ENCODE data around the gene DHX40. TPM values are rescaled to one million over a fixed set of nuclear protein-coding genes. Genes with fewer than 3 reads are reported as not detected.
A peak's percentile ranks its signal among the peaks of the same experiment; 100 is the strongest.
"Not testable (repeated sequence)": the region's sequence is repeated elsewhere in the genome, so short reads cannot be mapped to it uniquely, and the experiment has no call there.

Gene DHX40
- total and polyA plus RNA-seq, 10 donors, result 9.3 to 33.5 (median 25.4) TPM

GRCh38 chr17:59572301-59572924 lies 7.0 kb downstream of the DHX40 start:
- Histone ChIP-seq H3K27me3 (replicated peaks in 1 of 7) (no peaks in the 10 kb centered on the region), H3K4me3 (no peak overlapping the region), H3K27ac (peak overlapping the region in 1 of 8 donors; percentile 30), H3K4me1 (peaks cover 0 to 15% (median 0%) of the 10 kb centered on the region in 6 donors), H3K36me3 (peaks cover 0 to 64% (median 23%) of the 10 kb centered on the region in 6 donors), H3K9me3 (no peaks in the 10 kb centered on the region)
- WGBS, 5 donors, result 81 to 86% (median 85%) methylated on average over 10 of the region's 10 CpGs
- TF ChIP-seq POLR2A (IDR thresholded peaks at IDR 0.05) (no peak), CTCF (IDR thresholded peaks at IDR 0.05 in 8 of 11, conservative IDR thresholded peaks at IDR 0.05 in 3 of 11) (no peak), POLR2AphosphoS5 (IDR thresholded peaks at IDR 0.05) (no peak)
- no peak for DNase-seq
- intact Hi-C loops (cut with DNase I; ENCODE audit: low total_unique reads), result no loop called here

DNA sequence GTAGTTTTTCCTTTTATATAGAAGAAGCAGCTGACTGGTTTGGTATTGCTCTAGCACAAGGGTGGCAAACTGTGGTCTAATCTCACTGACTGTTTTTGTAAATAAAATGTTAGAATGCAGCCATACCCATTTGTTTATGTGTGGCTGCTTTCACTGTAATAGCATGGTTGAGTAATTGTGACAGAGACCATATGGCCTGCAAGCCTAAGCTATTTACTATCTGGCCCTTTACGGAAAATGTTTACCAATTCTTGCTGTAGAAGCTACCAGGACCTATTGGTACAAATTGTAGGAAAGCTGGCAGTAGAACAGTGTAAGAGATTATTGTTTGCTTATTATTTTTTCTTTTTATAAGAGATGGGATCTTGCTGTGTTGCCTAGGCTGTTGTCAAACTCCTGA lies 18.8 kb downstream of the DHX40 start:
- H3K9me3 ChIP-seq; H3K4me1 ChIP-seq; H3K27ac ChIP-seq; H3K27me3 ChIP-seq (replicated peaks in 1 of 7); intact Hi-C loops (cut with DNase I; ENCODE audit: low total_unique reads); H3K4me3 ChIP-seq; DNase-seq: not testable (repeated sequence)
- H3K36me3 ChIP-seq, result peaks cover 0 to 18% (median 3%) of the 10 kb centered on the region in 6 donors
- no CpG with 5 or more reads among the region's 1 CpG for WGBS, 5 donors

- TF ChIP-seq POLR2AphosphoS5 (IDR thresholded peaks at IDR 0.05) (no peak), POLR2A (IDR thresholded peaks at IDR 0.05) (no peak), CTCF (IDR thresholded peaks at IDR 0.05 in 8 of 11, conservative IDR thresholded peaks at IDR 0.05 in 3 of 11) (no peak)
- Histone ChIP-seq H3K4me1 (no peaks in the 10 kb centered on the region), H3K27me3 (replicated peaks in 1 of 7) (no peaks in the 10 kb centered on the region), H3K9me3 (no peaks in the 10 kb centered on the region), H3K27ac (no peak overlapping the region), H3K4me3 (no peak overlapping the region), H3K36me3 (peaks cover 0 to 57% (median 32%) of the 10 kb centered on the region in 6 donors)
- DNase-seq, result no peak
- intact Hi-C loops (cut with DNase I; ENCODE audit: low total_unique reads), result no loop called here
These were observed 34.8 kb downstream of the DHX40 start for GRCh38 chr17:59600169-59600568.

DNA sequence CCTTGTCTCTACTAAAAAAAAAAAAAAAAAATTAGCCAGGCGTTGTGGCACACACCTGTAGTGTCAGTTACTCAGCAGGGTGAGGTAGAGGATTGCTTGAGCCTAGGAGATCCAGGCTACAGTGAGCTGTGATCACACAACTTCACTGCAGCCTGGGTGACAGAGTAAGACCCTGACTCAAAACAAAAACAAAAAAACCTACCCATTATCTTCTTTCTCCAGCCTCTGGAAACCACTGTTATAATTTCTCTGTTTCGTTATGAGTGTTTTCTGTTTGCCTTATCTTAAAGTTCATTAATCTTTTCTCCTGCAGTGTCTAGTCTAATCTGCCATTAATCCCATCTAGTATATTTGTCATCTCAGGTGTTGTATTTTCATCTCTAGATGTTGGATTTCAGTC lies 35.7 kb downstream of the DHX40 start:
- Histone ChIP-seq H3K27ac (no peak overlapping the region), H3K27me3 (replicated peaks in 1 of 7) (no peaks in the 10 kb centered on the region), H3K4me1 (no peaks in the 10 kb centered on the region), H3K9me3 (no peaks in the 10 kb centered on the region), H3K36me3 (peaks cover 0 to 65% (median 42%) of the 10 kb centered on the region in 6 donors), H3K4me3 (no peak overlapping the region)
- DNase-seq, result no peak
- 72 to 90% (median 83%) methylated on average over 2 of the region's 2 CpGs for WGBS, 5 donors
- TF ChIP-seq POLR2AphosphoS5 (IDR thresholded peaks at IDR 0.05) (no peak), CTCF (IDR thresholded peaks at IDR 0.05 in 8 of 11, conservative IDR thresholded peaks at IDR 0.05 in 3 of 11) (no peak), POLR2A (IDR thresholded peaks at IDR 0.05) (no peak)
- intact Hi-C loops (cut with DNase I; ENCODE audit: low total_unique reads), result no loop called here

GRCh38 chr17:59607061-59607460 lies 41.7 kb downstream of the DHX40 start:
- Histone ChIP-seq H3K4me3 (no peak overlapping the region), H3K9me3 (no peaks in the 10 kb centered on the region), H3K4me1 (no peaks in the 10 kb centered on the region), H3K27ac (no peak overlapping the region), H3K36me3 (peaks cover 0 to 97% (median 49%) of the 10 kb centered on the region in 6 donors), H3K27me3 (replicated peaks in 1 of 7) (no peaks in the 10 kb centered on the region)
- DNase-seq, result no peak
- TF ChIP-seq CTCF (IDR thresholded peaks at IDR 0.05 in 8 of 11, conservative IDR thresholded peaks at IDR 0.05 in 3 of 11) (no peak), POLR2AphosphoS5 (IDR thresholded peaks at IDR 0.05) (no peak), POLR2A (IDR thresholded peaks at IDR 0.05) (no peak)
- intact Hi-C loops (cut with DNase I; ENCODE audit: low total_unique reads), result no loop called here
- 32 to 48% (median 42%) methylated on average over 3 of the region's 3 CpGs for WGBS, 5 donors
